B cell (primary cell): ENCODE data around the gene ZNF484.

Experiments
- EZH2 ChIP-seq: IDR thresholded peaks from 2 replicates; pipeline ENCODE4 v1.6.1; 2012; ENCODE audit warnings: borderline replicate concordance, low read depth, mild to moderate bottlenecking, moderate library complexity, low read length; ENCODE audit not compliant: insufficient read depth, poor library complexity, severe bottlenecking
- TF ChIP-seq, protein P1 (sequence below): fragments of 200-600 bp; IDR thresholded peaks from one replicate; pipeline ENCODE4 v1.8.0; 2022; ENCODE audit warnings: antibody characterized with exemption, mild to moderate bottlenecking

- TF ChIP-seq, protein P1, sequence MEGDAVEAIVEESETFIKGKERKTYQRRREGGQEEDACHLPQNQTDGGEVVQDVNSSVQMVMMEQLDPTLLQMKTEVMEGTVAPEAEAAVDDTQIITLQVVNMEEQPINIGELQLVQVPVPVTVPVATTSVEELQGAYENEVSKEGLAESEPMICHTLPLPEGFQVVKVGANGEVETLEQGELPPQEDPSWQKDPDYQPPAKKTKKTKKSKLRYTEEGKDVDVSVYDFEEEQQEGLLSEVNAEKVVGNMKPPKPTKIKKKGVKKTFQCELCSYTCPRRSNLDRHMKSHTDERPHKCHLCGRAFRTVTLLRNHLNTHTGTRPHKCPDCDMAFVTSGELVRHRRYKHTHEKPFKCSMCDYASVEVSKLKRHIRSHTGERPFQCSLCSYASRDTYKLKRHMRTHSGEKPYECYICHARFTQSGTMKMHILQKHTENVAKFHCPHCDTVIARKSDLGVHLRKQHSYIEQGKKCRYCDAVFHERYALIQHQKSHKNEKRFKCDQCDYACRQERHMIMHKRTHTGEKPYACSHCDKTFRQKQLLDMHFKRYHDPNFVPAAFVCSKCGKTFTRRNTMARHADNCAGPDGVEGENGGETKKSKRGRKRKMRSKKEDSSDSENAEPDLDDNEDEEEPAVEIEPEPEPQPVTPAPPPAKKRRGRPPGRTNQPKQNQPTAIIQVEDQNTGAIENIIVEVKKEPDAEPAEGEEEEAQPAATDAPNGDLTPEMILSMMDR, result no peak
- no peak for TF ChIP-seq EZH2
Measured at GRCh38 chr9:92798358-92798757, 79.5 kb downstream of the ZNF484 start.
